Stimulated activated CD8-positive, alpha-beta memory T cell treated with anti-CD3 and anti-CD28 coated beads, Interleukin-12 subunit alpha, Interleukin-12 subunit beta, amount 100 ng/mL, for 1 hour (primary cell): Measurements from ENCODE around the gene PDYN.

Source experiments
- DNase-seq: peaks from one replicate; pipeline ENCODE4 v3.0.0-alpha.2; 2020; ENCODE audit warnings: low read depth

PDYN gene

DNA sequence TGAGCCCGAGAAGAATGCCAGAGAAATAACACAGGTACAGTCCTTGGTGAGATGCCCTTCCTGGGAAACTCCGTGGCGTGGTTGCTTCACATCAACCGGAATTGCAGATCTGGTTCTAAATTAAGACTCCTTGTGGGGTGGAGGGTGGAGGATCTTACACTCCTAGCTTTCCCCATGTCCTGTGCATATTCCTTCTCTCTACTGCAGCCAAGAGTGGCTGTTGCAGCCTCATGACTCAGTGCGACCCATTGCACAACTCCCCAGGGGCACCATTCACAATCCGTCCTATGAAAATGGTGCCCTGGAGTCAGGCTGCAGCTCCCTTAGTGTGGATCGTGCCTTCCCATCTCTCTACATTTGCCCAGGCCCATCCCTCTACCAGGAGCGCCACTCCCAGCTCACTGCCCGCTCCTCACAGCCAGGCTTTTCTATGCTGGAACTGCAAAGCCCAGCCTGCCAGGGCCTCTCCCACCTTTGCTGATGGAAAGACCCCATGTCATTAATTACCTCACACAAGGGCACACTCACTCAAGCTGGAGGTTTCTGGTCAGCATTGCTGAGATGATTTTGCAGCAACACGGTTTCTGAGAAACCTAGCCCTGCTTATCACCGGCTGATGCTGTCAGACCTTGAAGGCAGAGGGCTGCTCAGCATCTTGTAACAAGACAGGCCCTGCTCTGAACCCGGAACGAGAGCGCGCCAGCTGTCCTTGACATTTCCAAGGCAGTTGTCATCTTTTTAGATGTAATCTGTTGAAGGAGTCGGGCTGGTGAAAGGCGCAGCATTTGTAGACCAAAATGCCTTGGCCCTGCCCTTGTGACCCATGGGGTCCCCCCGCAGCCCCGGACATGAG is 58.9 kb downstream of the PDYN start:
- DNase-seq = no peak

DNA sequence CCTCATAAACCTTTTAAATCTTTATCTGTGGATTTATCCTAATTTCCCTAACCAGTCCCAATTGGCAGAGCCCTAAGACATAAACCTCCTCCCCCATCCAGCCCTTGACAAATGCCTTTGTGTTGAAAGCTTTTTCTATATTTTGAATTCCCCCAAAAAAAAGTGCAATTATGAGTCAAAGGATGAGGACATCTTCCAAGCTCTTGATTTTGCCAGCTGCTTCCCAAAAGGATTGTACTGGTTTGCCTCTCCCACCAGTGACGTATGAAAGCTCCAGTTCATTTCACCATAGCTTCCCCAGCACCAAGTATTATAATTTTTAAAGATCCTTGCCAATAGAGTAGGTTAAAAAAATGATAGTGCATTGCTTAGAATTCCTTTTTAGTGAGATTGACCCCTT is 59.7 kb downstream of the PDYN start:
- DNase-seq = no peak

- no peak for DNase-seq
Measured at GRCh38 chr20:1933465-1933870, 60.4 kb downstream of the PDYN start.

DNA sequence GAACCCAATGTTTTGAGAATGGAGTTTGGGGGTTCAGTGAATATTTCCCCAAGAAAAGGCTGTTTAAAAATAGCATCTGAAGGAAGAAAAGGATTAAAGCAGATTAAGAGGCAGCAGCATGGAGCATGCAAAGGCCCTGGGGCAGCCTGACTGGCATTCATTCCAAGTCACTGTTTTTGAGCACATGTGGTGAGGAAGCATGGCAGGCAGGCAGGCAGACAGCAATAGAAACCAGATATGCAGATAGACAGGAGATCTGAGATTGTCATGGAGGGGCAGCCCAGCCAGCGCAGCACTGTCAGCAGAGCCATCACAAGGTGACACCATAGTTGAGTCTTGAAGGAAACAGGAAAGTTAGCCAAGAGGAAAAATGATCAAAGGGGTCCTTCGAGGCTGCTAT is 60.9 kb downstream of the PDYN start:
- no peak for DNase-seq

GRCh38 chr20:1931830-1932229 is 62.0 kb downstream of the PDYN start:
- DNase-seq = no peak

DNA sequence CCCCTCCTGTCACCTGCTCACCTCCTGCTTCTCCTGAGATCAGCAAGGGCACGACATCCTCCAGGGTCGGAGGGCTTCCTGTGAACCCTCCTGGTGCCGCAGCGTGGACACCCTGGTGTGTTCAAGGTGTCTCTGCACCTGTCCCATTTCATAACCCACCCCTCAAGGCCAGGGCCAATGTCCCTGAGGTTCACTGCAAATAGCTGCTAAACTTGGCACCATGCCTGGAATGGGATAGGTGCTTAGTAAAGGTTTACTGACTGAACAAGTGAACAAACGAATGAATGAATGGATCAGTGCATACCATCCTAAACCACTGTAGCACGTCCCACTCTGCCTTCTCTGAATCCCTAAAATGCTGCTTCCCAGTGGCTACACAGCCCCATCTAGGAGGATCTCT is 63.7 kb downstream of the PDYN start:
- DNase-seq = no peak

- DNase-seq = no peak
Measured at GRCh38 chr20:1929460-1929859, 64.4 kb downstream of the PDYN start.

DNA sequence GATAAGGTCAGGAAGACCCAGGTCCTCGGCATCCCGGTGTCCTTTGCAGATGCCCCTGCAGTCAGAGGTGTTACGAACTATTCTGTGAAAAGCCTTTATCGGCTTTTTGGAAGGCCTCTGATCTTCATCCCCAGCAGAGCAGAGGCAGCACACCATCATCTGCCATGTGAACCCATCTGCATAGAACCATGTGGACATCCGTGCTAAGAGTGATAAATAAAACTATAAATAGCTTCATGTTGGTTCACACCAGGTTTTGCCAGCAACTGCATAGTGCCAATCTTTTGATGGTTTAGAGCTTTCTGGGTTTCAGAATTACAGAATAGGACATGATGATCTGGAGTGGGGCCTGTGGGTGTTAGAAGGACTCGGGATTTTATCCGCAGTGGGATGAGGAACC is 65.1 kb downstream of the PDYN start:
- no peak for DNase-seq
